WTC11 (cell line): Measurements from ENCODE around the gene KMT2A. TPM values are rescaled to one million over a fixed set of nuclear protein-coding genes. Genes with fewer than 3 reads are reported as not detected.

Source experiments
- ATAC-seq: fragments of 200-7000 bp; cut with Tn5 transposase; 2 replicates; pipeline ENCODE4 v1.10.0; 2021; ENCODE audit warnings: mild to moderate bottlenecking, moderate library complexity
- CTCF ChIA-PET: fragments of 300-600 bp; sonication (Branson Sonifier 250); formaldehyde crosslinking; loops from one replicate; lab custom pipeline; 2021; ENCODE audit warnings: antibody characterized with exemption; lab: Charles Lee
- POLR2A ChIA-PET: fragments of 350-600 bp; sonication (Branson Sonifier 250); formaldehyde crosslinking; loops from one replicate; lab custom pipeline; 2021; ENCODE audit warnings: antibody characterized with exemption; lab: Charles Lee
- DNase-seq: peaks from one replicate; pipeline ENCODE4 v3.0.0; 2021; ENCODE audit warnings: low spot score
- H3K27ac Mint-ChIP-seq: 2 replicates; pipeline ENCODE4 v1.8.0; 2021; ENCODE audit warnings: mixed read lengths
- H3K27me3 Mint-ChIP-seq: 2 replicates; pipeline ENCODE4 v1.8.0; 2021; ENCODE audit warnings: low read depth, mild to moderate bottlenecking, moderate library complexity, mixed read lengths
- H3K36me3 Mint-ChIP-seq: 2 replicates; pipeline ENCODE4 v1.8.0; 2021; ENCODE audit warnings: mixed read lengths
- H3K4me1 Mint-ChIP-seq: 2 replicates; pipeline ENCODE4 v1.8.0; 2022; ENCODE audit warnings: mixed read lengths
- H3K4me3 Mint-ChIP-seq: 2 replicates; pipeline ENCODE4 v1.8.0; 2021; ENCODE audit warnings: mild to moderate bottlenecking, moderate library complexity, mixed read lengths
- H3K9me3 Mint-ChIP-seq: 2 replicates; pipeline ENCODE4 v1.8.0; 2021; ENCODE audit warnings: mixed read lengths
- ATF2 ChIP-seq: sonication (generic); formaldehyde crosslinking; IDR thresholded peaks from 2 replicates; pipeline ENCODE4 v1.8.1; 2022; ENCODE audit warnings: low read depth, missing genetic modification reagents, borderline replicate concordance
- ATF6 ChIP-seq: sonication (generic); formaldehyde crosslinking; IDR thresholded peaks from 2 replicates; pipeline ENCODE4 v1.8.1; 2023; ENCODE audit warnings: mild to moderate bottlenecking, missing genetic modification reagents
- CDX4 ChIP-seq: fragments of 250-450 bp; sonication (Bioruptor Pico); IDR thresholded peaks from 2 replicates; pipeline ENCODE4 v1.9.0; 2021; ENCODE audit warnings: moderate library complexity, mild to moderate bottlenecking, inconsistent platforms, borderline replicate concordance
- EMX1 ChIP-seq: fragments of 250-450 bp; sonication (Bioruptor Pico); IDR thresholded peaks from 2 replicates; pipeline ENCODE4 v1.8.0; 2021; ENCODE audit warnings: mild to moderate bottlenecking
- ESRRA ChIP-seq: sonication (generic); formaldehyde crosslinking; IDR thresholded peaks from 2 replicates; pipeline ENCODE4 v1.8.1; 2022; ENCODE audit warnings: mild to moderate bottlenecking, missing genetic modification reagents, borderline replicate concordance
- FOXJ3 ChIP-seq: sonication (generic); formaldehyde crosslinking; IDR thresholded peaks from 2 replicates; pipeline ENCODE4 v1.9.0; 2021; ENCODE audit warnings: missing genetic modification reagents, mild to moderate bottlenecking, borderline replicate concordance
- FOXK1 ChIP-seq: sonication (generic); formaldehyde crosslinking; IDR thresholded peaks from 2 replicates; pipeline ENCODE4 v1.8.0; 2022; ENCODE audit warnings: mild to moderate bottlenecking, moderate library complexity, missing genetic modification reagents
- HMGA2 ChIP-seq: fragments of 250-450 bp; sonication (Bioruptor Pico); IDR thresholded peaks from 2 replicates; pipeline ENCODE4 v1.4.0; 2021; ENCODE audit warnings: mild to moderate bottlenecking, moderate library complexity
- JUN ChIP-seq: sonication (generic); formaldehyde crosslinking; IDR thresholded peaks from 2 replicates; pipeline ENCODE4 v1.8.0; 2023; ENCODE audit warnings: mild to moderate bottlenecking, missing genetic modification reagents
- SMAD4 ChIP-seq: sonication (generic); formaldehyde crosslinking; IDR thresholded peaks from 2 replicates; pipeline ENCODE4 v1.8.0; 2022; ENCODE audit warnings: mild to moderate bottlenecking, missing genetic modification reagents
- TCF7 ChIP-seq: sonication (generic); formaldehyde crosslinking; IDR thresholded peaks from 2 replicates; pipeline ENCODE4 v1.8.0; 2022; ENCODE audit warnings: mild to moderate bottlenecking, low read depth, missing genetic modification reagents, moderate library complexity
- USF1 ChIP-seq: sonication (generic); formaldehyde crosslinking; IDR thresholded peaks from 2 replicates; pipeline ENCODE4 v1.8.0; 2022; ENCODE audit warnings: mild to moderate bottlenecking, missing genetic modification reagents
- ZNF121 ChIP-seq: sonication (generic); formaldehyde crosslinking; IDR thresholded peaks from 2 replicates; pipeline ENCODE4 v1.8.0; 2023; ENCODE audit warnings: missing genetic modification reagents
- ZNF416 ChIP-seq: fragments of 250-450 bp; sonication (Bioruptor Pico); IDR thresholded peaks from 2 replicates; pipeline ENCODE4 v1.9.0; 2021; ENCODE audit warnings: mild to moderate bottlenecking, inconsistent platforms
- total RNA-seq: library from RNA; stranded (reverse); gene quantifications from 3 replicates; pipeline ENCODE4 v1.2.3, GENCODE V29; 2021
- TF ChIP-seq, protein P1 (sequence below): sonication (generic); formaldehyde crosslinking; IDR thresholded peaks from 2 replicates; pipeline ENCODE4 v1.8.1; 2022; ENCODE audit warnings: missing genetic modification reagents, borderline replicate concordance
- TF ChIP-seq, protein P2 (sequence below): sonication (generic); formaldehyde crosslinking; IDR thresholded peaks from 2 replicates; pipeline ENCODE4 v1.8.1; 2022; ENCODE audit warnings: mild to moderate bottlenecking, missing genetic modification reagents, moderate library complexity, borderline replicate concordance
- TF ChIP-seq, protein P3 (sequence below): sonication (generic); formaldehyde crosslinking; IDR thresholded peaks from 2 replicates; pipeline ENCODE4 v1.8.1; 2023; ENCODE audit warnings: mild to moderate bottlenecking, missing genetic modification reagents, borderline replicate concordance

The KMT2A gene
- total RNA-seq, 1 experiment from 2014 or later = 59.1 TPM

DNA sequence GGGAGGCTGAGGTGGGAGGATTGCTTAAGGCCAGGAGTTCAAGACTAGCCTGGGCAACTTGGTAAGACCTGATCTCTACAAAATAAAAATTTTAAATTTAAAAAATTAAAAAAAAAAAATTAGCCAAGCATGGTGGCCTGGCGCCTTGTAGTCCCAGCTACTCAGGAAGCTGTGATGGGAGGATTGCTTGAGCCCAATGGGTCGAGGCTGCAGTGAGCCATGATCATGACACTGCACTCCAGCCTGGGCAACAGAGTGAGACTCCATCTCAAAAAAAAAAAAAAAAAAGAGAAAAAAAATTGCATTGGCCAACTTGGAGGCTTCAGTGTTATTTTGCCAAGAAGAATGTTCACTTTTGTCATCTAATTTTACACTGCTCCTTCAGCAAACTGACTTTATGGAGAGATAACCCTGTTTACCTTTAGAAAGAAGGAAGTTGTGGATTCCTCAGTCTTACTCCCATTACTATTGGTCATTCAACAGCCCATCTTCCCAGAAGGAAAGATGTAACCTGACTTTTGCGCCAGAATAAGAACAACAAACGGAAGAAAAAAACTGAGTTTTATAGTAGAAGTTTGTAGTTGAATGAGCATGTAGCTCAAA is 13.1 kb downstream of the KMT2A start:
- H3K4me1 Mint-ChIP-seq = no peaks in the 10 kb centered on the region
- H3K27ac Mint-ChIP-seq = no peak overlapping the region
- H3K9me3 Mint-ChIP-seq = no peaks in the 10 kb centered on the region
- no peak for ATAC-seq
- no peak overlapping the region for H3K4me3 Mint-ChIP-seq
- peaks cover 9% of the 10 kb centered on the region for H3K36me3 Mint-ChIP-seq
- H3K27me3 Mint-ChIP-seq = no peaks in the 10 kb centered on the region
- no peak for TF ChIP-seq SMAD4 (CRISPR knock-in tag)
- TF ChIP-seq, protein P1, sequence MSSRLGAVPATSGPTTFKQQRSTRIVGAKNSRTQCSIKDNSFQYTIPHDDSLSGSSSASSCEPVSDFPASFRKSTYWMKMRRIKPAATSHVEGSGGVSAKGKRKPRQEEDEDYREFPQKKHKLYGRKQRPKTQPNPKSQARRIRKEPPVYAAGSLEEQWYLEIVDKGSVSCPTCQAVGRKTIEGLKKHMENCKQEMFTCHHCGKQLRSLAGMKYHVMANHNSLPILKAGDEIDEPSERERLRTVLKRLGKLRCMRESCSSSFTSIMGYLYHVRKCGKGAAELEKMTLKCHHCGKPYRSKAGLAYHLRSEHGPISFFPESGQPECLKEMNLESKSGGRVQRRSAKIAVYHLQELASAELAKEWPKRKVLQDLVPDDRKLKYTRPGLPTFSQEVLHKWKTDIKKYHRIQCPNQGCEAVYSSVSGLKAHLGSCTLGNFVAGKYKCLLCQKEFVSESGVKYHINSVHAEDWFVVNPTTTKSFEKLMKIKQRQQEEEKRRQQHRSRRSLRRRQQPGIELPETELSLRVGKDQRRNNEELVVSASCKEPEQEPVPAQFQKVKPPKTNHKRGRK (CRISPR knock-in tag) = no peak
- TF ChIP-seq JUN (CRISPR knock-in tag) = no peak
- no peak for TF ChIP-seq ESRRA (CRISPR knock-in tag)
- no peak for TF ChIP-seq CDX4 (CRISPR knock-in tag)
- TF ChIP-seq USF1 = no peak
- no peak for TF ChIP-seq ATF2
- no peak for TF ChIP-seq EMX1 (CRISPR knock-in tag)
- no peak for TF ChIP-seq HMGA2
- no peak for TF ChIP-seq FOXJ3 (CRISPR knock-in tag)
- no peak for TF ChIP-seq TCF7 (CRISPR knock-in tag)
- no peak for TF ChIP-seq ATF6 (CRISPR knock-in tag)
- TF ChIP-seq ZNF416 (CRISPR knock-in tag) = no peak
- TF ChIP-seq, protein P2, sequence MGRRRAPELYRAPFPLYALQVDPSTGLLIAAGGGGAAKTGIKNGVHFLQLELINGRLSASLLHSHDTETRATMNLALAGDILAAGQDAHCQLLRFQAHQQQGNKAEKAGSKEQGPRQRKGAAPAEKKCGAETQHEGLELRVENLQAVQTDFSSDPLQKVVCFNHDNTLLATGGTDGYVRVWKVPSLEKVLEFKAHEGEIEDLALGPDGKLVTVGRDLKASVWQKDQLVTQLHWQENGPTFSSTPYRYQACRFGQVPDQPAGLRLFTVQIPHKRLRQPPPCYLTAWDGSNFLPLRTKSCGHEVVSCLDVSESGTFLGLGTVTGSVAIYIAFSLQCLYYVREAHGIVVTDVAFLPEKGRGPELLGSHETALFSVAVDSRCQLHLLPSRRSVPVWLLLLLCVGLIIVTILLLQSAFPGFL (CRISPR knock-in tag) = no peak
- no peak for TF ChIP-seq ZNF121 (CRISPR knock-in tag)
- no peak for TF ChIP-seq FOXK1 (CRISPR knock-in tag)
- TF ChIP-seq, protein P3, sequence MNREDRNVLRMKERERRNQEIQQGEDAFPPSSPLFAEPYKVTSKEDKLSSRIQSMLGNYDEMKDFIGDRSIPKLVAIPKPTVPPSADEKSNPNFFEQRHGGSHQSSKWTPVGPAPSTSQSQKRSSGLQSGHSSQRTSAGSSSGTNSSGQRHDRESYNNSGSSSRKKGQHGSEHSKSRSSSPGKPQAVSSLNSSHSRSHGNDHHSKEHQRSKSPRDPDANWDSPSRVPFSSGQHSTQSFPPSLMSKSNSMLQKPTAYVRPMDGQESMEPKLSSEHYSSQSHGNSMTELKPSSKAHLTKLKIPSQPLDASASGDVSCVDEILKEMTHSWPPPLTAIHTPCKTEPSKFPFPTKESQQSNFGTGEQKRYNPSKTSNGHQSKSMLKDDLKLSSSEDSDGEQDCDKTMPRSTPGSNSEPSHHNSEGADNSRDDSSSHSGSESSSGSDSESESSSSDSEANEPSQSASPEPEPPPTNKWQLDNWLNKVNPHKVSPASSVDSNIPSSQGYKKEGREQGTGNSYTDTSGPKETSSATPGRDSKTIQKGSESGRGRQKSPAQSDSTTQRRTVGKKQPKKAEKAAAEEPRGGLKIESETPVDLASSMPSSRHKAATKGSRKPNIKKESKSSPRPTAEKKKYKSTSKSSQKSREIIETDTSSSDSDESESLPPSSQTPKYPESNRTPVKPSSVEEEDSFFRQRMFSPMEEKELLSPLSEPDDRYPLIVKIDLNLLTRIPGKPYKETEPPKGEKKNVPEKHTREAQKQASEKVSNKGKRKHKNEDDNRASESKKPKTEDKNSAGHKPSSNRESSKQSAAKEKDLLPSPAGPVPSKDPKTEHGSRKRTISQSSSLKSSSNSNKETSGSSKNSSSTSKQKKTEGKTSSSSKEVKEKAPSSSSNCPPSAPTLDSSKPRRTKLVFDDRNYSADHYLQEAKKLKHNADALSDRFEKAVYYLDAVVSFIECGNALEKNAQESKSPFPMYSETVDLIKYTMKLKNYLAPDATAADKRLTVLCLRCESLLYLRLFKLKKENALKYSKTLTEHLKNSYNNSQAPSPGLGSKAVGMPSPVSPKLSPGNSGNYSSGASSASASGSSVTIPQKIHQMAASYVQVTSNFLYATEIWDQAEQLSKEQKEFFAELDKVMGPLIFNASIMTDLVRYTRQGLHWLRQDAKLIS (CRISPR knock-in tag) = no peak
- ChIA-PET POLR2A (no interaction called here), CTCF (interaction anchor here (1.2 kb wide), 1 partner anchor 39 kb away, joined by 3 read pairs; no protein-coding TSS in a partner anchor)
- DNase-seq = no peak
